PFSK-1 (cell line): ENCODE measurements around the gene KIAA1328.

Source experiments
- FOXP2 ChIP-seq: optimal IDR thresholded peaks from 2 replicates; pipeline ENCODE3; 2011; ENCODE audit warnings: borderline replicate concordance, control low read depth, inconsistent platforms; ENCODE audit not compliant: insufficient read depth; ENCODE audit errors: extremely low read length, extremely low read depth
- POLR2AphosphoS5 ChIP-seq: IDR thresholded peaks from 2 replicates; pipeline ENCODE4 v1.6.1; 2012; ENCODE audit warnings: low read depth, mild to moderate bottlenecking, control low read depth, low read length, moderate library complexity
- REST ChIP-seq, 2 experiments: IDR thresholded peaks; 2 replicates each; pipeline versions ENCODE4 v1.6.1 to v1.8.0; 2011 to 2012; ENCODE audit warnings: low read depth in 2 of 2, low read length in 2 of 2, control low read depth in 1 of 2, inconsistent platforms in 1 of 2, mild to moderate bottlenecking in 1 of 2, moderate library complexity in 1 of 2; ENCODE audit not compliant: insufficient read depth in 1 of 2
- SIN3A ChIP-seq: IDR thresholded peaks from 2 replicates; pipeline ENCODE4 v1.6.1; 2012; ENCODE audit warnings: mild to moderate bottlenecking, low read length, moderate library complexity, borderline replicate concordance; ENCODE audit not compliant: insufficient read depth
- TAF1 ChIP-seq: IDR thresholded peaks from 2 replicates; pipeline ENCODE4 v1.6.1; 2012; ENCODE audit warnings: low read length, control low read depth, borderline replicate concordance; ENCODE audit not compliant: insufficient read depth

KIAA1328 gene

DNA sequence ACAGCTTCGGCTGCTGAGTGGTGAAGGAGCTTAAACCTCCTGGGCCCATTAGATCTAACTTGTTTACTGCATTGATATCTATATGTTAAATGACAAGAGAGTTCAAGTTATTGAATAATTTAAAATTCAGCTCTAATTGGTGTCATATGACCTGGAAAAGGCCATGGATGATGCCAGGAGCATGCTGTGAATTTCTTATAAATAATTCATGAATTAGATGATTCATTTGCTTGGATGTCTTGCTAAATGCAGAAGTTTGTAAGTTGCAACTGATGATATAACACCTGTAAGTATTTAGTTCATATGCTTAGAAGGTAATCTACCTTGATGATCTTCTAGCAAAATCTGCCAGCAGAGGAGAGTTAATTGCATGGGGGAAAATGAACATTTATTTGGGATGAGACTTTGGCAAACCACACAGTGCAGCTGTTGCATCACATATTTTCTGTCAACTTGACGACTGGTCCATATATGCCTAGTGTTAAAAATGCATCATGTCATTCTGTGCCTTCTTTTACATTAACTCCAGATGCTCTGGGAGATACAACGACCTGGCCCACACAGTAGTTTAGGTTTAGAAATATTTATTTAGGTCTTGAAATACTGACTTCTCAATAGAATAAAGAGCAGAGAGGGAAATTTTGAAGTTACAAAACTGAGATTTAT, 226.3 kb downstream of the KIAA1328 start:
- TF ChIP-seq REST (IDR thresholded peaks at IDR 0.05; ENCODE audit: insufficient read depth in 1 of 2, low read depth in 2 of 2, low read length in 2 of 2) (no peak), TAF1 (no peak), FOXP2 (no peak), SIN3A (no peak), POLR2AphosphoS5 (no peak)

- TF ChIP-seq FOXP2 (no peak), TAF1 (no peak), SIN3A (no peak), POLR2AphosphoS5 (no peak)
Observed at GRCh38 chr18:37064187-37064586, 235.3 kb downstream of the KIAA1328 start.

- TF ChIP-seq SIN3A (no peak), FOXP2 (no peak), REST (IDR thresholded peaks at IDR 0.05; ENCODE audit: insufficient read depth in 1 of 2, low read depth in 2 of 2, low read length in 2 of 2) (no peak), TAF1 (no peak), POLR2AphosphoS5 (no peak)
Observed at GRCh38 chr18:37065254-37065653, 236.3 kb downstream of the KIAA1328 start.

DNA sequence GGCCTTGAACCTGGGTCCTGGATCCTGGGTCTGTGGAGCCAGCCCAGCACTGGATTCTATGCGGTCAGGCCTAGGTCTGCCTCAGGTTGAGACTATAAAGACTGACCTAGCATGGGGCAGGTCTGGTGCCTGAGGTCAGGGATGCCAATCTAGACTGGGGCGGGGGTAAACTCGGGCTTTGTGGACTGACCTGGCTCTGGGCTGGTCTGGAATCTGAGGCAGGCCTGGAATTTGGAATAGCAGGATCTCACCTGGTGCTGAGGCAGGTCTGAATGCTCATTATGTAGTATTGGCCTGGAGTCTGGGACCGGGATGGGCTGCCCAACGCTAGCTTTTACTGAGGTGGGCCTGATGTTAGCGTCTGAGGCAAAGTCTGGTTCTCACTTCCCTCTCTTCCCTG, 256.0 kb downstream of the KIAA1328 start:
- TF ChIP-seq REST (IDR thresholded peaks at IDR 0.05; ENCODE audit: insufficient read depth in 1 of 2, low read depth in 2 of 2, low read length in 2 of 2) (no peak), FOXP2 (no peak), POLR2AphosphoS5 (no peak), TAF1 (no peak), SIN3A (no peak)

DNA sequence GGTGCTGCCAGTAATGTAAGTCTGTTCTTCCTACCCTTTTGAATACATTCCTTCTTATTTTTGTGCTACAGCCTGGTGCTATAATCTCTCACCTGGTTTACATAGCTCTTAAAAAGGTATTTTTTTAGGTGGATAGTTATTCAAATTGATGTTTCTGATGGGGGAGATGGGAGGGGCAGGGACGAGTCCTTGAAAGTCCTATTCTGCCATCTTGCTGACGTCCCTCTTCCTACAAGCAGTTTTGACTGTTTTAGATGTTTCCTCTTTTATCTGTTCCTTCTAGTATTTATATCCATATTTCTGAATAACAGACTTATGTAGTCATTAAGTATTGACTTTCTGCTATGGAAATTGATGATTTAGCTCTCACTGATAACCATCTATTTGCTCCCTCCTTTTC, 256.4 kb downstream of the KIAA1328 start:
- TF ChIP-seq POLR2AphosphoS5 = no peak
- TF ChIP-seq SIN3A = no peak

- no peak for TF ChIP-seq REST (IDR thresholded peaks at IDR 0.05; ENCODE audit: insufficient read depth in 1 of 2, low read depth in 2 of 2, low read length in 2 of 2)
- no peak for TF ChIP-seq POLR2AphosphoS5
- no peak for TF ChIP-seq TAF1
Observed at GRCh38 chr18:37107748-37108522, 279.0 kb downstream of the KIAA1328 start.
